A673 (cell line): ENCODE results near the gene CCDC12. TPM values are rescaled to one million over a fixed set of nuclear protein-coding genes. Genes with fewer than 3 reads are reported as not detected.

Experiments used
- BruUV-seq: library from RNA; stranded (reverse); fragments of 400-500 nt; replicated peaks from 2 replicates; lab custom pipeline; 2021; lab: Mats Ljungman, UMichigan
- CTCF ChIA-PET: fragments of 300-600 bp; sonication (Branson Sonifier 250); formaldehyde crosslinking; loops from one replicate; lab custom pipeline; 2022; ENCODE audit warnings: antibody characterized with exemption; lab: Charles Lee
- POLR2A ChIA-PET: fragments of 300-600 bp; sonication (Branson Sonifier 250); formaldehyde crosslinking; loops from one replicate; lab custom pipeline; 2022; ENCODE audit warnings: antibody characterized with exemption; ENCODE audit not compliant: low non-redundant PET; lab: Charles Lee
- DNase-seq: peaks from one replicate; pipeline ENCODE4 v3.0.0-alpha.2; 2015; ENCODE audit warnings: low spot score
- H3K27ac ChIP-seq: fragments of 200-600 bp; sonication (generic); 2 replicates; pipeline ENCODE4 v1.5.1; 2016; ENCODE audit warnings: mixed run types, low read depth, mild to moderate bottlenecking, mixed read lengths, antibody characterized with exemption, low read length; ENCODE audit not compliant: poor library complexity, severe bottlenecking
- H3K27me3 ChIP-seq: fragments of 200-600 bp; sonication (generic); replicated peaks from 2 replicates; pipeline ENCODE4 v1.6.1; 2017; ENCODE audit warnings: mixed run types, low read depth, mild to moderate bottlenecking, mixed read lengths, antibody characterized with exemption, low read length; ENCODE audit not compliant: insufficient read depth, poor library complexity
- H3K36me3 ChIP-seq: fragments of 200-600 bp; sonication (generic); 2 replicates; pipeline ENCODE4 v1.6.1; 2016; ENCODE audit warnings: mixed run types, mild to moderate bottlenecking, mixed read lengths, antibody characterized with exemption, low read length; ENCODE audit not compliant: insufficient read depth, poor library complexity, severe bottlenecking
- H3K4me1 ChIP-seq: fragments of 200-600 bp; sonication (generic); 2 replicates; pipeline ENCODE4 v1.6.1; 2017; ENCODE audit warnings: mixed run types, mild to moderate bottlenecking, mixed read lengths, antibody characterized with exemption, low read length; ENCODE audit not compliant: insufficient read depth, poor library complexity, severe bottlenecking
- H3K4me3 ChIP-seq: fragments of 200-600 bp; sonication (generic); 2 replicates; pipeline ENCODE4 v1.5.1; 2016; ENCODE audit warnings: low read depth, mixed run types, mild to moderate bottlenecking, mixed read lengths, low read length; ENCODE audit not compliant: poor library complexity, severe bottlenecking
- H3K9me3 ChIP-seq: fragments of 200-600 bp; sonication (generic); 2 replicates; pipeline ENCODE4 v1.6.1; 2016; ENCODE audit warnings: mixed run types, low read depth, mild to moderate bottlenecking, mixed read lengths, antibody characterized with exemption, low read length; ENCODE audit not compliant: poor library complexity, severe bottlenecking
- CTCF ChIP-seq: fragments of 300-800, 200-600 bp; sonication (generic); conservative IDR thresholded peaks from 2 replicates; pipeline ENCODE4 v1.5.1; 2017; ENCODE audit warnings: low read depth, mild to moderate bottlenecking, antibody characterized with exemption, low read length, moderate library complexity, mixed read lengths
- EZH2 ChIP-seq: fragments of 200-600 bp; sonication (generic); IDR thresholded peaks from 2 replicates; pipeline ENCODE4 v1.6.1; 2017; ENCODE audit warnings: borderline replicate concordance, low read depth, mild to moderate bottlenecking, mixed read lengths, antibody characterized with exemption, low read length; ENCODE audit not compliant: poor library complexity, severe bottlenecking
- intact Hi-C: fragments of 100-400 bp; cut with micrococcal nuclease; formaldehyde crosslinking; loops from one replicate; pipeline ENCODE4 v1.10.0; 2022; ENCODE audit not compliant: unreplicated experiment
- total RNA-seq: library from RNA; stranded (reverse); gene quantifications from 2 replicates; pipeline ENCODE4 v1.2.3, GENCODE V29; 2021

CCDC12 gene
- total RNA-seq, 1 experiment from 2014 or later, result 28.2 TPM

GRCh38 chr3:46934498-46935167 is 41.9 kb downstream of the CCDC12 start:
- H3K4me3 ChIP-seq, result no peak overlapping the region
- peak overlapping the region; percentile 16 for H3K27ac ChIP-seq
- ChIA-PET CTCF (interaction anchor here (1.6 kb wide), 1 partner anchor 12 kb away, joined by 4 read pairs; no protein-coding TSS in a partner anchor), POLR2A (no interaction called here)
- no peak for DNase-seq
- no peaks in the 10 kb centered on the region for H3K27me3 ChIP-seq
- intact Hi-C loops, result no loop called here
- H3K36me3 ChIP-seq, result peaks cover 2% of the 10 kb centered on the region
- no TSS peak for BruUV-seq
- TF ChIP-seq CTCF (no peak), EZH2 (no peak)
- no peaks in the 10 kb centered on the region for H3K9me3 ChIP-seq
- H3K4me1 ChIP-seq, result peaks cover 6% of the 10 kb centered on the region

DNA sequence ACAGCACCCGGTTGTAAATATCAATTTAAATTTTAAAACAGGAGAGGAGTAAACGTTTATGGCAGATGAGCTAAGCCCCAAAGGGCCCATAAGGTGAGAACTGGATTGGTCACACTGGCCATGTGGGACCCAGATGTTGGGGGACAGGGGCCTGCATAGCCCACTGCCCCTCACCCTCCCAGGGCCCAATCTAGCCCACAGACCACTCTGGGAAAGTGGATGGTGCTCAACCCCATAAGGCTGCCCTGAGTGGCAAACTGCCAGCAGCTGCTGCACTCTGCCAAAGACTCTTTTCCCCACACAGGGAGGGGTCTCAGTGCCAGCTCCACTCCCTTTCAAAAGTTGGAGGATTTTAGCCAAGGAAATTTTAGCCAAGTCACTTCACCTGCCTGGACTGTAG is 42.5 kb downstream of the CCDC12 start:
- Histone ChIP-seq H3K27ac (no peak overlapping the region), H3K4me3 (no peak overlapping the region), H3K27me3 (no peaks in the 10 kb centered on the region), H3K36me3 (peaks cover 2% of the 10 kb centered on the region), H3K4me1 (peaks cover 6% of the 10 kb centered on the region), H3K9me3 (no peaks in the 10 kb centered on the region)
- POLR2A ChIA-PET, result no interaction called here
- no peak for DNase-seq
- intact Hi-C loops, result no loop called here
- TF ChIP-seq CTCF, result no peak
- no peak for TF ChIP-seq EZH2
- CTCF ChIA-PET, result no interaction called here
- no TSS peak for BruUV-seq

- H3K4me1 ChIP-seq, result peaks cover 6% of the 10 kb centered on the region
- no peaks in the 10 kb centered on the region for H3K9me3 ChIP-seq
- POLR2A ChIA-PET, result no interaction called here
- intact Hi-C loops, result no loop called here
- no peak for TF ChIP-seq CTCF
- TF ChIP-seq EZH2, result no peak
- no peak for DNase-seq
- H3K27me3 ChIP-seq, result no peaks in the 10 kb centered on the region
- no TSS peak for BruUV-seq
- CTCF ChIA-PET, result no interaction called here
- no peak overlapping the region for H3K27ac ChIP-seq
- H3K36me3 ChIP-seq, result peaks cover 2% of the 10 kb centered on the region
- no peak overlapping the region for H3K4me3 ChIP-seq
Measured at GRCh38 chr3:46933261-46933660, 43.3 kb downstream of the CCDC12 start.
